NCI-H510A (cell line): Measurements from ENCODE around the gene KRTAP5-7.
"Not testable (repeated sequence)": the region's sequence is repeated elsewhere in the genome, so short reads cannot be mapped to it uniquely, and the experiment has no call there.

Experiments used
- DNase-seq: peaks from one replicate; lab custom pipeline; 2025; lab: John Stamatoyannopoulos, UW

The KRTAP5-7 gene

DNA sequence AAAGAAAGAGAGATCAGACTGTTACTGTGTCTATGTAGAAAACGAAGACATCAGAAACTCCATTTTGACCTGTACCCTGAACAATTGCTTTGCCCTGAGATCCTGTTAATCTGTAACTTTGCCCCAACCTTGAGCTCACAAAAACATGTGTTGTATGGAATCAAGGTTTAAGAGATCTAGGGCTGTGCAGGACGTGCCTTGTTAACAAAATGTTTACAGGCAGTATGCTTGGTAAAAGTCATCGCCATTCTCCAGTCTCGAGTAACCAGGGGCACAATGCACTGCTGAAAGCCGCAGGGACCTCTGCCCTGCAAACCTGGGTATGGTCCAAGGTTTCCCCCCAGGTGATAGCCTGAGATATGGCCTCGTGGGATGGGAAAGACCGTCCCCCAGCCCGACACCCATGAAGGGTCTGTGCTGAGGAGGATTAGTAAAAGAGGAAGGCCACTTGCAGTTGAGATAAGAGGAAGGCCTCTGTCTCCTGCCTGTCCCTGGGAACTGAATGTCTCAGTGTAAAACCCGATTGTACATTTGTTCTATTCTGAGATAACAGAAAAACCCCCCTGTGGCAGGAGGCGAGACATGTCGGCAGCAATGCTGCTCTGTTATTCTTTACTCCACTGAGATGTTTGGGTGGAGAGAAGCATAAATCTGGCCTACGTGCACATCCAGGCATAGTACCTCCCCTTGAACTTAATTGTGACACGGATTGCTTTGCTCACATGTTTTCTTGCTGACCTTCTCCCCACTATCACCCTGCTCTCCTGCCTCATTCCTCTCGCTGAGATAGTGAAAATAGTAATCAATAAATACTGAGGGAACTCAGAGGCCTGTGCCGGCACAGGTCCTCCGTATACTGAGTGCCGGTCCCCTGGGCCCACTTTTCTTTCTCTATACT, 7.9 kb downstream of the KRTAP5-7 start:
- DNase-seq = not testable (repeated sequence)

DNA sequence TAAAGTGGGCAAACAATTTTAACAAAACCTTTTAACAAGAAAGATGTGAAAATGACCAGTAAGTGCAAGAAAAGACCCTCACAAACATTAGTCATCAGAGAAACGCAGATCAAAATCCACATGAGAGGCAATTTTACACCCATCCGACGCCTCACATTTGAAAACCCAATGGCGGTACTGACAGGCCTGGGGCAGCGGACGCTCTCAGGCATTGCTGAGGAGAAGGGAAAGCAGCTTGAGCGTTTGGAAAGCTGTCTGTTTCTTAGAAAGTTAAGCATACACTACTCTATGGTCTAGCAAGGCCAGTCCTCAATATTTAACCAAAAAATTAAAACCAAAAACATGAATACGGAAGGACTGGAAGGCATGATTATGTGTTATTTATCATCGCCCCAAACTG, 8.8 kb downstream of the KRTAP5-7 start:
- DNase-seq = no peak

DNA sequence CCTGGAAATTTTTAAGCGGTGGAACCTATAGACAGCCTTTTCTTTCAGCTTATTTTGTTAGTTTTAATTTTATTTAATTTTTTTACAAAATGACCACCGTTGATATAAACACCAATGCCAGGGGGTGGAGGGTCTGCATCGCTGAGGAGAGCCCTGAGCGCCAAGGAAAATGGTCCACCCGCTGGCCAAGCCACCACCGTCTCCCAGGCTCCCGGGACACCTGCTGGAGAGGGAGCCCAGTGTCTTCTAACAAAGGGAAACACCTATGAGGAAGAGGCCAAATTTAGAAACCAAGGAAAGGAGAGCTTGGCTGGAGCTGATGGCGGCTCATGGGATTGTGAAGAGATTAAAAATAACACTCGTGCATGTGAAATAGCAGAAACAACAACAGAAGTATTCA, 10.5 kb downstream of the KRTAP5-7 start:
- DNase-seq = no peak

- not testable (repeated sequence) for DNase-seq
Observed at GRCh38 chr11:71537977-71538665, 11.1 kb downstream of the KRTAP5-7 start, which contains the start of gene KRTAP5-8. TSS of gene KRTAP5-8 (plus strand) at chr11:71538025. CDS start at chr11:71538056, 31 bp downstream.

DNA sequence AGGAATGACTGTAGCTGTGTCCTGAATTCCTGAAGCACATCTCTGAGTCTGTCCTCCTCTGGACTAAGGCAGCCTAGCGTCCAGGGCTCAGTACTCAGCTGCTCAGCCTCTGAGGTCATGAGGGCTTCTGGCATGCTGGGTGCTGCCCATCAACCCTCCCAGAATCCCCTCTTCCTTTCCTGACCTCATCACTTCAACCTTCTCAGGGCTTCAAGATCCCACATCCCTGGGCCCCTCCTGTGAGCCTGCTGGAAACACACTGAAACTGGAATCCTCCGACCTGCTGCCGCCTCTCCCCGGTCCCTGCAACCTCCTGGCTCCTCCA, 11.6 kb downstream of the KRTAP5-7 start:
- no peak for DNase-seq

DNA sequence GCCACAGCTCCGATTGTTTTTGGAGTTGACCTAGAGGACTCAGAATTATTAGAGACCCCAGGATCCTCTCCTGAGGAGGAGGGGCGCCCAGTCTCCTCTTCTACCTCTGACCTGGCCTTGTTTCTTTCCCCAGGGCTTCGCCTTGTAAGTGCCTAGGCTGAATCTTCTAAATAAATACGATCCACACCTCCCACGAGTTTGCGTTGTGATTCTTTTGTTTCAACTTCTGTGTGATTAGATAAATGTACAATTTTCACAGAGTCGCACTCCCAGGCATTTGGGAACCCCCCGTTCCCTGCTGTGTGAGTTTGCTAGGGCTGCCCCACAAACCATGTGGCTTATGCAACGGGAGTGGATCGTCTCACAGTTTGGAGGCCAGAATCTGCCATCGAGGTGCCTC, 11.9 kb downstream of the KRTAP5-7 start:
- no peak for DNase-seq

GRCh38 chr11:71539971-71540370, 12.9 kb downstream of the KRTAP5-7 start:
- DNase-seq = not testable (repeated sequence)

GRCh38 chr11:71540521-71541304, 13.6 kb downstream of the KRTAP5-7 start:
- not testable (repeated sequence) for DNase-seq

GRCh38 chr11:71542382-71542781, 15.3 kb downstream of the KRTAP5-7 start:
- DNase-seq = no peak

- no peak for DNase-seq
Observed at GRCh38 chr11:71542879-71543777, 16.1 kb downstream of the KRTAP5-7 start.

DNA sequence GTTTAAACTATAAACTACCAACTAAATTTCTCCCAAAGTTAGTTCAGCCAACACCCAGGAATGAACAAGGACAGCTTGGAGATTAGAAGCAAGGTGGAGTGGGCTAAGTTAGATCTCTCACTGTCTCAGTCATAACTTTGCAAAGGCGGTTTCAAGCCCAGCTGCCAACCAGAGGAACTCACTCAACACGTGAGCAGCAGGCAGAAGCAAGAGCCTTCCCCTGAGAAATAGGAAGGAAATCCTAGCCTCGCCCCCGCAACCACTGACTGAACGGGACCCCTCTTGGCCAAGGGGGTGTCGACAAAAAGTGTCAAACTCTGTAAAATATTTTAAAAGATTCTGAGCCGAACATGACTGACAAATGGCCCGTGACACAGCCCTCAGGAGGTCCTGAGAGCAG, 16.8 kb downstream of the KRTAP5-7 start:
- DNase-seq = no peak

GRCh38 chr11:71544525-71545214, 17.6 kb downstream of the KRTAP5-7 start:
- no peak for DNase-seq

DNA sequence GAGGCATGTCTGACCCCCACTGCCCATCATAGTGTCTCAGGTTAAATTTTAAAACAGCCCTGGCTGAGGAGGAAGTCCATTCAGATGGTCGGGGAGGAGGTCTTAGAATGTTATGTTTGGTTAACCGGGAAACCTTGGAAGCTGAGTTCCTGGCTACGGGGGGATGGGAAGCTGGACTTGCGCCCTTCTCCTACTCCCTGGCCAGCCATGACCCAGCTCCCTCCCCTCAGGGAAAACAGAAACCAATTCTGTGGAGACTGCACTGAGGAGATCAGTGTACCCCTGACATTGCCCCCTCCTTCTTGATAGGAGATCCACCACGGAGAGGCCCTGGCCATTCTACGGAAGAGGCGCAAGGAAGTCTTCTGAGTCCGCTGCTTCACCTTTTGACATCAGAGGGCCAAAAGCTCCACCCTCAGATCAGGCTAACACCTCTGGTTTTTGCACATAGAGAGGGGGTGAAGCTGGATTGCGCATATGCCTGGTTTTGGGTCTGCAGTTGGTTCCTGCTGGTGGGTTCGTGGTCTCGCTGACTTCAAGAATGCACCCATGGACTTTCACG, 18.4 kb downstream of the KRTAP5-7 start:
- no peak for DNase-seq

- DNase-seq = no peak
Observed at GRCh38 chr11:71548120-71548519, 21.1 kb downstream of the KRTAP5-7 start, which contains the start of gene KRTAP5-9. TSS of gene KRTAP5-9 (plus strand) at chr11:71548420. CDS start at chr11:71548658, 238 bp downstream.

DNA sequence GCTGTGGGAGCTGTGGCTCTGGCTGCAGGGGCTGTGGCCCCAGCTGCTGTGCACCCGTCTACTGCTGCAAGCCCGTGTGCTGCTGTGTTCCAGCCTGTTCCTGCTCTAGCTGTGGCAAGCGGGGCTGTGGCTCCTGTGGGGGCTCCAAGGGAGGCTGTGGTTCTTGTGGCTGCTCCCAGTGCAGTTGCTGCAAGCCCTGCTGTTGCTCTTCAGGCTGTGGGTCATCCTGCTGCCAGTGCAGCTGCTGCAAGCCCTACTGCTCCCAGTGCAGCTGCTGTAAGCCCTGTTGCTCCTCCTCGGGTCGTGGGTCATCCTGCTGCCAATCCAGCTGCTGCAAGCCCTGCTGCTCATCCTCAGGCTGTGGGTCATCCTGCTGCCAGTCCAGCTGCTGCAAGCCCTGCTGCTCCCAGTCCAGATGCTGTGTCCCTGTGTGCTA, 21.7 kb downstream of the KRTAP5-7 start:
- DNase-seq = no peak

DNA sequence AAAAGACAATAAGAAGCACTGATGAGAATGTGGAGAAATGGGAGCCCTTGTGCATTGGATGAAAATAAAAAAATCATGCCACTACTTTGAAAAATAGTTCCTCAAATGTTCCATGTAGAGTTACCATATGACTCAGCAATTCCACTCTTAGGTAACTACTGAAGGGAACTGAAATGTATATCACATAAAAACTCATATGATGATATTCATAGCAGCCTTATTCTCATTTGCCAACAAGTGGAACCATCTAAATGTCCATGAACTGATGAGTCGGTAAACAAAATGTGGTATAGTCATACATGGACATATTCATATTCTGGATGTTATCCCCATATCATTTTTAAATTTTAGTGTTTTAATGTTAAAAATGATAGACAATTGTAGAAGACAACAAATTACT, 24.6 kb downstream of the KRTAP5-7 start:
- DNase-seq = no peak

DNA sequence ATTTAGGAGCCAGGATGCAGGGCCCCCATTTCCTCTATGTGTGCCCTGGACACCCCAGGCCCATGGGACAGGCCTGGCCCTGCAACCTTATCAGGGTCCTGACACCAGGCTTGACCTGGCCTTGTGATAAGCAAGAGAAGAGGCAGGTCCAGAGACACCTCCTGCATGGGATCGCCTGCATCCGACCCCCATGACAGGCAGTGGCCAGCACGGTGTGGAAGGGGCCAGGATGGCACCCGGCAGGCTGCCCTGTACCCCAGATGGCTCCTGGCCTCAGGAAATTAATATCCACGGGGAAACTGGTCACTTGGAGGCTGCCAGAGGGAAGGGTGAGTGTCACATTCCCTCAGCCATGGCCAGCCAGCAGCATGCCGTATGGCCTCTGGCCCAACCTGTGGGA, 27.9 kb downstream of the KRTAP5-7 start:
- no peak for DNase-seq

DNA sequence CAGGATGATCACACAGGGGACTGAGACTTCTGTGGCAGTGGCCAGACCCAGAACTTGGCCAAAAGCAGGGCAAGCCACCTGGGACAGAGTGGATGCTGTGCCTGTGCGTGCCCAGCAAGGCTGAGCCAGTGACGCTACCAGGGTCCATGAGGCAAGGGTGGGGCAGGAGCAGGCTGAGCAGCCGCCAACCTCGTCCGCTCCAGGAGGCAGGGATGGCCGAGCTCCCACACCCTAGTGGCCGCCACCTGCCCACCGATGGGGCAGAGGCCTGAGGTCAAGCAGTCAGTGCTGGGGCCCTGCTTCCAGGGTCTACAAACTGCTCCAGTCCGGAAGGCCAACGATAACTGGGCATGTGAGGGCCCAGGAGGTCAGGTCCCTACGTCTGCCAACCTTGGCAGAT, 28.4 kb downstream of the KRTAP5-7 start:
- DNase-seq = no peak

- DNase-seq = no peak
Observed at GRCh38 chr11:71556018-71556417, 29.0 kb downstream of the KRTAP5-7 start.

DNA sequence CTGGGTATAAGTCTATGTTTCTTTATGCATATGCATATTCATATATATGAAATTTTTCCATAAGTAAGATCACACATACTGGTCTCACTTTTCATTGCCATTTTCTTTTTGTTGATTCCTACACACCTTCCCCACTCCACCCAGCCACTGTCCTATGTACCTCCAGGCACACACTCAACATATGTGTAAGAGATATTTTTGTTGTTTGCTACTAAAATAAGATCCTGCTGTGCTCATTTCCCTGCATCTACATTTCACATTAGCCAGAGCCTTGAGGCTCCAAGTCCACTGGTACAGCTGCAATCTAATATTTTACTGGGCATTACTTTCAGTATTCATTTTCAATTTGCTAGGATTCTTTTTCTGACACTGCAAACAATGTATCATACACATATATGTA, 30.2 kb downstream of the KRTAP5-7 start:
- no peak for DNase-seq
